ENCODE results near the gene MGAT4B. TPM values are rescaled to one million over a fixed set of nuclear protein-coding genes. Genes with fewer than 3 reads are reported as not detected.

MGAT4B gene
- total RNA-seq, 2 experiments from 2014 or later, result 141 to 145 TPM

DNA sequence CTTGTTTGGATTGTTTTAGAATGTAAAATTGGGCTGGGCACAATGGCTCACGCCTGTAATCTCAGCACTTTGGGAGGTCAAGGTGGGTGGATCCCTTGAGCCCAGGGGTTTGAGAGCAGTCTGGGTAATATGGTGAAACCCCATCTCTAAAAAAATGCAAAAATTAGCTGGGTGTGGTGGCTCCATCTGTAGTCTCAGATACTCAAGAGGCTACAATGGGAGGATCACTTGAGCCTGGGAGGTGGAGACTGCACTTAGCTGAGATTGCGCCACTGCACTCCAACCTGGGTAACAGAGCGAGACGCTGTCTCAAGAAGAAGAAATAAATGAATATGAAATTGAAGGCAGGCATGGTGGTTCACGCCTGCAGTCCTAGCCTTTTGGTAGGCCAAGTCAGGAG lies 52.7 kb downstream of the MGAT4B start:
- no peak overlapping the region for H3K27ac ChIP-seq (ENCODE audit: low read depth in 1 of 2, low read length in 2 of 2)
- H3K36me3 Mint-ChIP-seq (ENCODE audit: low read depth), result peaks cover 26% of the 10 kb centered on the region
- H3K4me3 ChIP-seq (ENCODE audit: low read length), result no peak overlapping the region
- no peaks in the 10 kb centered on the region for H3K9me3 Mint-ChIP-seq
- ATAC-seq (ENCODE audit: poor library complexity), result no peak
- no peaks in the 10 kb centered on the region for H3K9me3 ChIP-seq (ENCODE audit: control insufficient read depth in 1 of 2, insufficient read depth in 1 of 2, low read length in 2 of 2)
- DNase-seq, result no peak
- intact Hi-C loops (cut with DNase I, micrococcal nuclease), result no loop called here
- H3K27me3 ChIP-seq (ENCODE audit: control insufficient read depth in 1 of 2, insufficient read depth in 2 of 2, low read length in 2 of 2), result no peaks in the 10 kb centered on the region
- TF ChIP-seq, protein P1, sequence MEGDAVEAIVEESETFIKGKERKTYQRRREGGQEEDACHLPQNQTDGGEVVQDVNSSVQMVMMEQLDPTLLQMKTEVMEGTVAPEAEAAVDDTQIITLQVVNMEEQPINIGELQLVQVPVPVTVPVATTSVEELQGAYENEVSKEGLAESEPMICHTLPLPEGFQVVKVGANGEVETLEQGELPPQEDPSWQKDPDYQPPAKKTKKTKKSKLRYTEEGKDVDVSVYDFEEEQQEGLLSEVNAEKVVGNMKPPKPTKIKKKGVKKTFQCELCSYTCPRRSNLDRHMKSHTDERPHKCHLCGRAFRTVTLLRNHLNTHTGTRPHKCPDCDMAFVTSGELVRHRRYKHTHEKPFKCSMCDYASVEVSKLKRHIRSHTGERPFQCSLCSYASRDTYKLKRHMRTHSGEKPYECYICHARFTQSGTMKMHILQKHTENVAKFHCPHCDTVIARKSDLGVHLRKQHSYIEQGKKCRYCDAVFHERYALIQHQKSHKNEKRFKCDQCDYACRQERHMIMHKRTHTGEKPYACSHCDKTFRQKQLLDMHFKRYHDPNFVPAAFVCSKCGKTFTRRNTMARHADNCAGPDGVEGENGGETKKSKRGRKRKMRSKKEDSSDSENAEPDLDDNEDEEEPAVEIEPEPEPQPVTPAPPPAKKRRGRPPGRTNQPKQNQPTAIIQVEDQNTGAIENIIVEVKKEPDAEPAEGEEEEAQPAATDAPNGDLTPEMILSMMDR (IDR thresholded peaks at IDR 0.05), result no peak
- H3K27ac Mint-ChIP-seq, result peak overlapping the region; percentile 53
- H3K27me3 Mint-ChIP-seq, result no peaks in the 10 kb centered on the region
- ChIA-PET CTCF (interaction anchor here (0.9 to 2.0 kb wide), 2 partner anchors 9 to 48 kb away, joined by 3 to 5 read pairs; no protein-coding TSS in a partner anchor), POLR2A (interaction anchor here (0.9 kb wide), 1 partner anchor 22 kb away, joined by 3 read pairs; no protein-coding TSS in a partner anchor)
- H3K36me3 ChIP-seq (ENCODE audit: insufficient read depth, low read length), result peaks cover 16% of the 10 kb centered on the region
- H3K4me1 ChIP-seq (ENCODE audit: insufficient read depth, low read length), result peaks cover 28% of the 10 kb centered on the region
- peaks cover 54% of the 10 kb centered on the region for H3K4me1 Mint-ChIP-seq (ENCODE audit: low read depth)
- peak overlapping the region; percentile 16 for H3K4me3 Mint-ChIP-seq

DNA sequence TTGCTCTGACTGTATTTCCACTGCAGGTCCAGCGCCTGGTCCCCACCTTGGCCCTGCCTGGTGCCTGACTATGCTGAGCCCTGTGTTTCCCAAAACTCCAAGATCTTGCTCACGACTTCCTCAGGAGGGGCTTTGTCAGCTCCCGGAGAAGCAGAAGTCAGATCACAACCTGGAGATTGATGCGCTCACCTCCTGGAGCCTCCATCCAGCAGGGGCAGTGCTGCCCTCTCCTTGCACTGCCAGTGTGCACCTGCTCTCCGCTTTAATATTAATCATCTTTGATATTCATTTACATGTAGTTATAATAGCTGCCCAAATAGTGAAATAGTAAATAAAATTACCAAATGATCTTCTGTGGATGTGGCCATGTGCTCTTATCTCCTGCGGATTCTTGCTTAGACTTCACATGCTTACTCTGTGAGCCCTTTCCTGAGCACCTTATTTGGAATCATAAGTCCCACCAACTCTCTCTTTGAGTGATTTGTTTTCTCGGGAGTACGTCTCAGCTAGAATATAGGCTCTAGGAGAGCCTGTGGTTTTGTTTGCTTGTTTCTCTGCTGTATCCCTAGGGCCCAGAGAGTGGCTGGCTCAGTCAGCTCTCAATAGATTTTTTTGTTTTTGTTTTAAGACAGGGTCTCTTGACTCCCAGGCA lies 56.7 kb downstream of the MGAT4B start:
- H3K27ac ChIP-seq (ENCODE audit: low read depth in 1 of 2, low read length in 2 of 2), result no peak overlapping the region
- no peak overlapping the region for H3K4me3 ChIP-seq (ENCODE audit: low read length)
- peaks cover 33% of the 10 kb centered on the region for H3K36me3 Mint-ChIP-seq (ENCODE audit: low read depth)
- H3K27me3 ChIP-seq (ENCODE audit: control insufficient read depth in 1 of 2, insufficient read depth in 2 of 2, low read length in 2 of 2), result no peaks in the 10 kb centered on the region
- no peak overlapping the region for H3K4me3 Mint-ChIP-seq
- ChIA-PET POLR2A (interaction anchor here (0.9 kb wide), 1 partner anchor 18 kb away, joined by 4 read pairs; no protein-coding TSS in a partner anchor), CTCF (interaction anchor here (1.7 kb wide), 1 partner anchor 13 kb away, joined by 5 read pairs; no protein-coding TSS in a partner anchor)
- peaks cover 27% of the 10 kb centered on the region for H3K4me1 ChIP-seq (ENCODE audit: insufficient read depth, low read length)
- no peaks in the 10 kb centered on the region for H3K27me3 Mint-ChIP-seq
- no peaks in the 10 kb centered on the region for H3K9me3 Mint-ChIP-seq
- DNase-seq (no peak), ATAC-seq (ENCODE audit: poor library complexity) (no peak)
- H3K36me3 ChIP-seq (ENCODE audit: insufficient read depth, low read length), result peaks cover 16% of the 10 kb centered on the region
- intact Hi-C loops (cut with DNase I, micrococcal nuclease), result no loop called here
- peaks cover 49% of the 10 kb centered on the region for H3K4me1 Mint-ChIP-seq (ENCODE audit: low read depth)
- no peaks in the 10 kb centered on the region for H3K9me3 ChIP-seq (ENCODE audit: control insufficient read depth in 1 of 2, insufficient read depth in 1 of 2, low read length in 2 of 2)
- TF ChIP-seq, protein P1 (IDR thresholded peaks at IDR 0.05), result no peak
- no peak overlapping the region for H3K27ac Mint-ChIP-seq

DNA sequence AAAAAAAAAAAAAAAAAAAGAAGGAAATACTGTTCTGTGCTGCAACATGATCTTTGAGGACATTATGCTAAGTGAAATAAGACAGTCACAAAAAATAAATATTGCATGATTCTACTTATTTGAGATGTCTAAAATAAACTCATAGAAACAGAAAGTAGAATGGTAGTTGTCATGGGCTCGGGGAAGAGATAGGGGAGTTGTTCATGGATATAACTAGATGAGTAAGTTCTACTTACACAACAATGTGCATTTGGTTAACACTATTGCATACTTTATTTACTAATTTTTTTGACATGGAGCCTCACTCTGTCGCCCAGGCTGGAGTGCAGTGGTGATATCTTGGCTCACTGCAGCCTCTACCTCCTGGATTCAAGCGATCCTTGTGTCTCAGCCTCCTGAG lies 58.9 kb downstream of the MGAT4B start:
- H3K27ac ChIP-seq (ENCODE audit: low read depth in 1 of 2, low read length in 2 of 2), result no peak overlapping the region
- POLR2A ChIA-PET, result no interaction called here

More for the DNA sequence above, 58.9 kb downstream of the MGAT4B start:
- Histone ChIP-seq H3K4me3 (ENCODE audit: low read length) (no peak overlapping the region), H3K36me3 (ENCODE audit: insufficient read depth, low read length) (peaks cover 12% of the 10 kb centered on the region), H3K27me3 (ENCODE audit: control insufficient read depth in 1 of 2, insufficient read depth in 2 of 2, low read length in 2 of 2) (no peaks in the 10 kb centered on the region), H3K4me1 (ENCODE audit: insufficient read depth, low read length) (peaks cover 15% of the 10 kb centered on the region), H3K9me3 (ENCODE audit: control insufficient read depth in 1 of 2, insufficient read depth in 1 of 2, low read length in 2 of 2) (no peaks in the 10 kb centered on the region)
- CTCF ChIA-PET, result no interaction called here
- Mint-ChIP-seq H3K4me3 (no peak overlapping the region), H3K36me3 (ENCODE audit: low read depth) (peaks cover 28% of the 10 kb centered on the region), H3K27ac (no peak overlapping the region), H3K9me3 (no peaks in the 10 kb centered on the region), H3K4me1 (ENCODE audit: low read depth) (peaks cover 30% of the 10 kb centered on the region), H3K27me3 (no peaks in the 10 kb centered on the region)
- ATAC-seq (ENCODE audit: poor library complexity) (no peak), DNase-seq (no peak)
- intact Hi-C loops (cut with DNase I, micrococcal nuclease), result no loop called here
- TF ChIP-seq, protein P1 (IDR thresholded peaks at IDR 0.05), result no peak

Small RNA genes within 50 kb of the gene (microRNA-seq; reads per million reads assigned to microRNA genes)
- 0.81 reads per million for gene MIR1229 (ENCODE audit: borderline microRNAs expressed, borderline replicate concordance)

Other genes with a start within 250 kb of the MGAT4B start
- gene HNRNPH1, start 183.2 kb downstream of the MGAT4B start, total RNA-seq, result 1,000 to 10,000 TPM; 2,404 to 2,435 TPM
- gene CBY3, start 125.8 kb downstream of the MGAT4B start, total RNA-seq, result under 1 TPM; 0.36 to 0.64 TPM
- gene CANX, start 107.9 kb downstream of the MGAT4B start, total RNA-seq, result 100 to 1,000 TPM; 150 to 152 TPM
- 10 to 100 TPM; 21.8 to 22.2 TPM for gene MAML1, start 74.0 kb downstream of the MGAT4B start, total RNA-seq
- 1 to 10 TPM; 3.6 to 4.2 TPM for gene LTC4S, start 12.9 kb downstream of the MGAT4B start, total RNA-seq
- gene SQSTM1, start 14.0 kb upstream of the MGAT4B start, total RNA-seq, result 100 to 1,000 TPM; 260 to 267 TPM
- 10 to 100 TPM; 31.8 to 32.8 TPM for gene MRNIP, start 52.0 kb upstream of the MGAT4B start, total RNA-seq
- gene TBC1D9B, start 101.0 kb upstream of the MGAT4B start, total RNA-seq, result 10 to 100 TPM; 67.5 to 71.8 TPM

All from CD4-positive, alpha-beta T cell (primary cell).